Nephron (organoid): Measurements from ENCODE around the gene JADE3.

Source experiments
- H3K27ac Mint-ChIP-seq, 3 experiments: 2 replicates each; pipeline ENCODE4 v1.8.0; 2020; ENCODE audit warnings: mixed read lengths in 3 of 3, mild to moderate bottlenecking in 2 of 3, moderate library complexity in 1 of 3
- H3K27me3 Mint-ChIP-seq: 2 replicates; pipeline ENCODE4 v1.8.0; 2021; ENCODE audit warnings: low read depth, mild to moderate bottlenecking, moderate library complexity, mixed read lengths
- H3K36me3 Mint-ChIP-seq: 2 replicates; pipeline ENCODE4 v1.8.0; 2020; ENCODE audit warnings: low read depth, mixed read lengths
- H3K4me1 Mint-ChIP-seq: 2 replicates; pipeline ENCODE4 v1.8.0; 2020; ENCODE audit warnings: mixed read lengths
- H3K4me3 Mint-ChIP-seq, 3 experiments: 2 replicates each; pipeline ENCODE4 v1.8.0; 2020; ENCODE audit warnings: mild to moderate bottlenecking in 3 of 3, mixed read lengths in 3 of 3, moderate library complexity in 2 of 3
- H3K9me3 Mint-ChIP-seq: 2 replicates; pipeline ENCODE4 v1.8.0; 2020; ENCODE audit warnings: mixed read lengths
- TF ChIP-seq, protein P1 (sequence below), 3 experiments: fragments of 200-600 bp; sonication (generic); IDR thresholded peaks; one replicate each; pipeline ENCODE4 v1.5.0; 2021; ENCODE audit warnings: antibody characterized with exemption in 3 of 3; ENCODE audit not compliant: unreplicated experiment in 3 of 3

Gene JADE3

DNA sequence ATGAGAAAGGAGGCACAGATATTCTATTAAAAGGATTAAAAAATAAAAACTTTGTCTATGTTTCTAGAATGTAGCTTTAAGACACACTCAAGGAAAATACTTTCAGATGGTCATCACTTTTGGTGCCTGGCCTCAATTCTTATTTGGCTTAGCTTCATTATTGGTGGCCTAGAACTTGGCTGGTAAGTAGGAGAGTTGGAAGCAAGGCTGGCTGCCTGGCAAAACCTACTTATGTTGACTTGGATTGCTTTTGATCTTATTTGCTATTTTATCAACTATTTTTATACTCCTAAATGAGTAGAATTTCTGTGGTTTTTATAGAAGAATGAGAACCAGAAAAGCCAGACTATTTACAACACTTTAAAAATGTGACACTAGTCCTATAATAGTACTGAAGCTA, 35.3 kb upstream of the JADE3 start:
- no peaks in the 10 kb centered on the region for H3K9me3 Mint-ChIP-seq
- H3K36me3 Mint-ChIP-seq = peaks cover 8% of the 10 kb centered on the region
- no peak overlapping the region for H3K27ac Mint-ChIP-seq
- TF ChIP-seq, protein P1, sequence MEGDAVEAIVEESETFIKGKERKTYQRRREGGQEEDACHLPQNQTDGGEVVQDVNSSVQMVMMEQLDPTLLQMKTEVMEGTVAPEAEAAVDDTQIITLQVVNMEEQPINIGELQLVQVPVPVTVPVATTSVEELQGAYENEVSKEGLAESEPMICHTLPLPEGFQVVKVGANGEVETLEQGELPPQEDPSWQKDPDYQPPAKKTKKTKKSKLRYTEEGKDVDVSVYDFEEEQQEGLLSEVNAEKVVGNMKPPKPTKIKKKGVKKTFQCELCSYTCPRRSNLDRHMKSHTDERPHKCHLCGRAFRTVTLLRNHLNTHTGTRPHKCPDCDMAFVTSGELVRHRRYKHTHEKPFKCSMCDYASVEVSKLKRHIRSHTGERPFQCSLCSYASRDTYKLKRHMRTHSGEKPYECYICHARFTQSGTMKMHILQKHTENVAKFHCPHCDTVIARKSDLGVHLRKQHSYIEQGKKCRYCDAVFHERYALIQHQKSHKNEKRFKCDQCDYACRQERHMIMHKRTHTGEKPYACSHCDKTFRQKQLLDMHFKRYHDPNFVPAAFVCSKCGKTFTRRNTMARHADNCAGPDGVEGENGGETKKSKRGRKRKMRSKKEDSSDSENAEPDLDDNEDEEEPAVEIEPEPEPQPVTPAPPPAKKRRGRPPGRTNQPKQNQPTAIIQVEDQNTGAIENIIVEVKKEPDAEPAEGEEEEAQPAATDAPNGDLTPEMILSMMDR (IDR thresholded peaks at IDR 0.05; ENCODE audit: unreplicated experiment in 3 of 3) = no peak
- no peaks in the 10 kb centered on the region for H3K27me3 Mint-ChIP-seq
- no peaks in the 10 kb centered on the region for H3K4me1 Mint-ChIP-seq
- no peak overlapping the region for H3K4me3 Mint-ChIP-seq

DNA sequence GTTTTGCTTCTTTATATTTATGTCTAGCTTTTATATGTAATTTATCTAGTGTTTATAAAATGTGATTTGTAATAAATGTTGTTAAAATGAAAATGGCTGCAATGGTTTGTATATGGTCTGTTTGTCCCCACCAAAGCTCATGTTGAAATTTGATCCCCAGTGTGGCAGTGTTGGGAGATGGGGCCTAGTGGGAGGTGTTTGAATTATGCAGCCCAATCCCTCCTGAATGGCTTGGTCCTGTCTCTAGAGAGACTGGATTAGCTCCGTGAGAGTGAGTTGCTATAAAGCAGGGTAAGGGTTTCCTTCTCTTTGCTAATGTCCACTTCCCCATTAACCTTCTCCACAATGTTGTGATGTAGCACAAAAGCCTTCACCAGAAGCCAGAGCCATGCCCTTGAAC, 30.0 kb upstream of the JADE3 start:
- TF ChIP-seq, protein P1 (IDR thresholded peaks at IDR 0.05; ENCODE audit: unreplicated experiment in 3 of 3) = no peak
- Mint-ChIP-seq H3K27ac (no peak overlapping the region), H3K9me3 (peaks cover 2% of the 10 kb centered on the region), H3K36me3 (peaks cover 11% of the 10 kb centered on the region), H3K4me1 (no peaks in the 10 kb centered on the region), H3K4me3 (no peak overlapping the region), H3K27me3 (no peaks in the 10 kb centered on the region)

DNA sequence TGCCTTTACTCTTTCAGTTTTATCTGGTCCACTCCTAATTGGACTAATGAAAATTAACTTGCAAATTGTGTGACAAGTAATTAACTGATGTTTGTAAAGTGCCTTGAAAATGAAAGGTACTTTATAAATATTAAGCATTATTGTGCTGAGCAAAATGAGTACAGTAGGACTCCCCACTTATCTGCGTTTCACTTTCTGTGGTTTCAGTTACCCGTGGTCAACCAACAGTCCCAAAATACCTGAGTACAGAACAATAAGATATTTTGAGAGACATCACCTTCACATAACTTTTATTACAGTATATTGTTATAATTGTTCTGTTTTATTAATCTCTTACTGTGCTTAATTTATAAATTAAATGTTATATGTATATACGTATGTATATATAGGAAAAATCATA, 27.4 kb upstream of the JADE3 start:
- Mint-ChIP-seq H3K27me3 (no peaks in the 10 kb centered on the region), H3K4me1 (no peaks in the 10 kb centered on the region), H3K9me3 (peaks cover 2% of the 10 kb centered on the region), H3K27ac (no peak overlapping the region), H3K4me3 (no peak overlapping the region), H3K36me3 (peaks cover 7% of the 10 kb centered on the region)
- TF ChIP-seq, protein P1 (IDR thresholded peaks at IDR 0.05; ENCODE audit: unreplicated experiment in 3 of 3) = no peak

DNA sequence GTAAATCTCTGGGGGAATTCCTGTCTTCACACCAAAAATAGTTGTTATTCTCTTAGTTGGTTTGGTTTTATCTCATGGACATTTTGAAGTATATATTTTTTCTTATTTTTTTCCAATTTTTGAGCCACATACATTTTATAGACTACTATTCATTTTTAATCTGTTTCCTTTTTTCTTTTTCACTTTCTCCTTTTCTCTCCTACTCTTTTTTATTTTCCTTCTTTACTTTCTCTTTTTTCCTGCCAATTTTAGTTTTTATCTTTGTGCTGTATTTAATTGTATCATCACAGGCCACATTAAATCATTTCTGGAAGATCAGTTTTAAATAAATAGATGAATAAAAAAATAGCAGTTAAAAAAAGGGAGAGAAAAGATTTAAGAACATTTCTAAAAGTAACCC, 14.0 kb upstream of the JADE3 start:
- no peak overlapping the region for H3K27ac Mint-ChIP-seq

DNA sequence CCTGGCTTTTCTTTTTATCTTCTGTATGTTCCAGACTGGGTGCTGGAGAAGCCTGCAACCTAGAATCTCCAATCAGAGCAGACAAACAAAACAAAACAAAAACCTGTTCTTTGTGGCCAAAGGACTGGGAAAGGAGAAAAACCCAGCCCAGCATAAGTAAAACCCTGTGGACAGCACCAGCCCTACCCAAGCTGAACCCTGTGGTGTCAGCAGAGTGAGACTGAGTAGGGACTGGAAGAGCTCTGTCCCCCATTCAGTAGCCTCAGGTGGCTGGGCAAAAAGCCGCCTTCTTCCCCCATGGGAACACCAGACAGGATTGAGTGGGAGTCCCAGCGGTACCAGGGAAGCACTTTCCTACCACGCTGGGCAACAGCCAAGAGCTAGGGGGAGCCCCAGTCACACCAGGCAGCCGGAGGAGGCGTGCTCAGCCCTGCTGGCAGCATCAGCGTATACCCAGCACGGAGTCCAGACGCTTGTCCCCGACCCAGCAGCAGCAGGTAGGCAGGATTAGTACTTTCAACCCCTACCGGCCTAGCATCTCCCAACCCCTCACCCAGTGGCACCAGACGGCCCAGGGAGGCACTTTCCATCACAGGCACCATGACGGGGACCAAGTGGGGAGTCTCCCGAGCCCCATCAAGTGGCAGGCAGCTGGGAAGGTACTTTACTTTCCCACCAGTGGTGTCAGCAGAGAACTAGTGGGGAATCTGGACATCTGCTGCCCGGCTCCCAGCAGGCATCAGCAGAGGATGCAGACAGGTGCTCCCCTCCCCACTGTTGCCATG, 8.6 kb upstream of the JADE3 start:
- no peaks in the 10 kb centered on the region for H3K4me1 Mint-ChIP-seq
- H3K4me3 Mint-ChIP-seq = peak overlapping the region; percentile 69 to 74 (median 71)
- H3K9me3 Mint-ChIP-seq = no peaks in the 10 kb centered on the region
- H3K27me3 Mint-ChIP-seq = peaks cover 4% of the 10 kb centered on the region
- TF ChIP-seq, protein P1 (IDR thresholded peaks at IDR 0.05; ENCODE audit: unreplicated experiment in 3 of 3) = peak; percentile 46 to 62 (median 58)
- H3K27ac Mint-ChIP-seq = peak overlapping the region in 1 of 3 experiments; percentile 50
- no peaks in the 10 kb centered on the region for H3K36me3 Mint-ChIP-seq

More for the DNA sequence above, 14.0 kb upstream of the JADE3 start:
- Mint-ChIP-seq H3K4me3 (no peak overlapping the region), H3K4me1 (no peaks in the 10 kb centered on the region), H3K27me3 (peaks cover 3% of the 10 kb centered on the region), H3K9me3 (peaks cover 7% of the 10 kb centered on the region), H3K36me3 (no peaks in the 10 kb centered on the region)
- TF ChIP-seq, protein P1 (IDR thresholded peaks at IDR 0.05; ENCODE audit: unreplicated experiment in 3 of 3) = no peak

DNA sequence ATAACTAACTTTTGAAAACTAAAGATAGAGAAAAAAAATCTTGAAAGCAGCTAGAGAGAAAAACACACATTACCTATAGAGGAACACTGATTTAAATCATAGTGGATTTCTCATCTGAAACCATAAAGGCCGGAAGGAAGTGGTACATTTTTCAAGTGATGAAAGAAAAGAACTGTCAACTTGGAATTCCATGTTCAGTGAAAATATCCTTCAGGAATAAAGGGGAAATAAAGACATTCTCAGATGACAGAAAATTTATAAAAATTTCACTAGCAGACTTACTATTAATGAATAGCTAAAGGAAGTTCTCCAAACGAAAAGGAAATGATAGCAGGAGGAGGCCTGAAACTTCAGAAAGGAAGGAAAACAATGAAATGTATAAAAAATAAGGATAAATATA, 7.6 kb upstream of the JADE3 start:
- peaks cover 4% of the 10 kb centered on the region for H3K27me3 Mint-ChIP-seq
- peak overlapping the region in 1 of 3 experiments; percentile 50 for H3K27ac Mint-ChIP-seq
- no peaks in the 10 kb centered on the region for H3K9me3 Mint-ChIP-seq
- H3K4me3 Mint-ChIP-seq = no peak overlapping the region
- TF ChIP-seq, protein P1 (IDR thresholded peaks at IDR 0.05; ENCODE audit: unreplicated experiment in 3 of 3) = no peak
- no peaks in the 10 kb centered on the region for H3K36me3 Mint-ChIP-seq
- no peaks in the 10 kb centered on the region for H3K4me1 Mint-ChIP-seq
